Hippocampal formation (tissue), 2 donors: Measurements from ENCODE around the gene ARMC10.
A peak's percentile ranks its signal among the peaks of the same experiment; 100 is the strongest.
"Not testable (repeated sequence)": the region's sequence is repeated elsewhere in the genome, so short reads cannot be mapped to it uniquely, and the experiment has no call there.

Source experiments
- DNase-seq, 2 donors: peaks; one replicate each; lab custom pipeline; 2025; lab: John Stamatoyannopoulos, UW

The ARMC10 gene

DNA sequence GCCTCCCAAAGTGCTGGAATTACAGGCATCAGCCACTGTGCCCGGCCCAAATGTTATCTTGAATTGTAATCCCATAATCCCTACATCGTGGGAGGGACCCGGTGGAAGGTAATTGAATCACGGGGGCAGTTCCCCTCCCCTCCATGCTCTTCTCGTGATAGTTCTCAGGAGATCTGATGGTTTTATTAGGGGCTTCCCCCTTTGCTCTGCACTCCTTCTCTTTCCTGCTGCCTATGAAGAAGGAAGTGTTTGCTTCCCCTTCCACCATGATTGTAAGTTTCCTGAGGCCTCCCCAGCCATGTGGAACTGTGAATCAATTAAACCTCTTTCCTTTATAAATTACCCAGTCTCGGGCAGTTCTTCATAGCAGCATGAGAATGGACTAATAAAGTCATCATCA is 3.3 kb downstream of the ARMC10 start:
- DNase-seq, result not testable (repeated sequence)

- DNase-seq, result no peak
Observed at GRCh38 chr7:103079836-103080235, 4.9 kb downstream of the ARMC10 start.

- no peak for DNase-seq
Observed at GRCh38 chr7:103080923-103081322, 6.0 kb downstream of the ARMC10 start.

- no peak for DNase-seq
Observed at GRCh38 chr7:103082497-103082896, 7.6 kb downstream of the ARMC10 start.

DNA sequence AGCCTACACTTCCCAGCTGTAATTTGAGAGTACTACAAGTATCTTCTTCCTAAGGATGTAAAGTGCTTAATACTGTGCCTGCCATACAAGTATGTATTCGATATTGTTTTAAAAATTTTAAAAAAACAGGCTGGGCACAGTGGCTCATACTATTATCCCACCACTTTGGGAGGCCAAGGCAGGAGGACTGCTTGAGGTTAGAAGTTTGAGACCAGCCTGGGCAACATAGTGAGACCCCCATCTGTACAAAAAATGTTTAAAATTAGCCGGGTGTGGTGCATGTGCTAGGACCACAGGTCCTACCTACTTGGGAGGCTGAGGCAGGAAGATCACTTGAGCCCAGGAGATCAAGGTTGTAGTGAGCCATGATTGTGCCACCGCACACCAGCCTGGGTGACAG is 8.3 kb downstream of the ARMC10 start:
- no peak for DNase-seq

GRCh38 chr7:103092321-103092720 is 17.4 kb downstream of the ARMC10 start:
- DNase-seq, result not testable (repeated sequence)

DNA sequence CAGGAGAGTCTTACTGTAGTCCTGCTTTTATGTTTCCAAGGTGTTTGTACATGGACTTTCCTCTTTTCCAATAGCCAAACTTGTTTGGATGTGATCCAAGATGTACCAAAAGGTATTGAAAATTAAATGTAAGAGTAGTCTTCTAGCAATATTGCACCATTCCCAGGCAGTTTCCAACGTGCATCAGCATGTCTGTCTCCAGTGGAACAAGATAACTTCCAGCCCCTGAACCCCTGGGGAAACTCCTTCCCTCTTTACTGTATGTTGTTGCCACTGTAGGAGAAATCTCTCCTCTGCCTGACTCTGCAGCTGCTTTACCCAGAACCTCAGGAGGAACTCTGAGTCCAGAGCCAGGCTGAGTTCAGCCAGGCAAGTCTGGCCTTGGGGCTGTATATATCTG is 18.5 kb downstream of the ARMC10 start:
- DNase-seq, result no peak

GRCh38 chr7:103094102-103094501 is 19.2 kb downstream of the ARMC10 start:
- peak in 1 of 2 donors; percentile 58 for DNase-seq

DNA sequence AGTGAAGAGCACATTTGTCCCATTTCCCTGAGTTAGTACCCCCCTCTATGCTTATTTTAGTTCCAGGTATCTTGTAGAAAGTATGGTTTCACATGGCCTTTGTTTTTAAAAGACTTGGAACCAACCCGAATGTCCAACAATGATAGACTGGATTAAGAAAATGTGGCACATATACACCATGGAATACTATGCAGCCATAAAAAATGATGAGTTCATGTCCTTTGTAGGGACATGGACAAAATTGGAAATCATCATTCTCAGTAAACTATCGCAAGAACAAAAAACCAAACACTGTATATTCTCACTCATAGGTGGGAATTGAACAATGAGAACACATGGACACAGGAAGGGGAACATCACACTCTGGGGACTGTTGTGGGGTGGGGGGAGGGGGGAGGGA is 20.6 kb downstream of the ARMC10 start:
- DNase-seq, result not testable (repeated sequence)

DNA sequence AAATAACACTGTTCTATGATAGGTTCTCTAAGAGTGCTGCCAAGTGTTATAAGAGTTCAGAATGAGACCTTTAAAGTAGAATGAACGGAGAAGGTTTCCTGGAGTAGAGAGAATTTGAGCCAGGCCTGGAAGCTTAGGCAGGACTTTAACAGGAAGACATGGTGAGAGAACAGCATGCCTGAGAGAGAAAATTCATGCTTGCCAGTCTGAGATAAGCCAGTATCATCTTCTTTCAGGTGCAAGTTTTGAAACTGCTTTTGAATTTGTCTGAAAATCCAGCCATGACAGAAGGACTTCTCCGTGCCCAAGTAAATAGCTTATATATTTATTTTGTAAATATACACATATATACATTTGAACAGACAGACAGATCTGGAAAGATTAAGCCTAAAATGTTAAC is 22.1 kb downstream of the ARMC10 start:
- DNase-seq, result no peak

GRCh38 chr7:103100348-103100747 is 25.4 kb downstream of the ARMC10 start:
- DNase-seq, result no peak

DNA sequence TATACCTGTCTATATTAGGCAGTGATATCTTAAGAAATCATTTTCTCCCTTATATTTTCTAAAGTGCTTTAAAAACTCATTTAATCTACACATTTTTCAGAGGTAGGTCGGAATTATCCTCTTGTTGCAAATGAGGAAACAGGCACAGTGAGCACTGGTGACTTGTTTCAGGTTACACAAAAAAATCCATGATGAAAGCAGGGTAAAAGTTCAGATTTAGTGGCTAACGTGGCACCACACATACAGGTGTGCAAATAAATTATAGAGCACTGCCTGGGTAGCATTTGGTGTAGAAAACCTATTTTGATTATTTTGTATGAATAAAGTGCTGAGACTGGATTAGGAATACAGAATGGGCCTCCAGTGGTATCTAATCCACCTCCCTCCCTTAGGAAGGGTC is 26.6 kb downstream of the ARMC10 start:
- DNase-seq, result no peak

DNA sequence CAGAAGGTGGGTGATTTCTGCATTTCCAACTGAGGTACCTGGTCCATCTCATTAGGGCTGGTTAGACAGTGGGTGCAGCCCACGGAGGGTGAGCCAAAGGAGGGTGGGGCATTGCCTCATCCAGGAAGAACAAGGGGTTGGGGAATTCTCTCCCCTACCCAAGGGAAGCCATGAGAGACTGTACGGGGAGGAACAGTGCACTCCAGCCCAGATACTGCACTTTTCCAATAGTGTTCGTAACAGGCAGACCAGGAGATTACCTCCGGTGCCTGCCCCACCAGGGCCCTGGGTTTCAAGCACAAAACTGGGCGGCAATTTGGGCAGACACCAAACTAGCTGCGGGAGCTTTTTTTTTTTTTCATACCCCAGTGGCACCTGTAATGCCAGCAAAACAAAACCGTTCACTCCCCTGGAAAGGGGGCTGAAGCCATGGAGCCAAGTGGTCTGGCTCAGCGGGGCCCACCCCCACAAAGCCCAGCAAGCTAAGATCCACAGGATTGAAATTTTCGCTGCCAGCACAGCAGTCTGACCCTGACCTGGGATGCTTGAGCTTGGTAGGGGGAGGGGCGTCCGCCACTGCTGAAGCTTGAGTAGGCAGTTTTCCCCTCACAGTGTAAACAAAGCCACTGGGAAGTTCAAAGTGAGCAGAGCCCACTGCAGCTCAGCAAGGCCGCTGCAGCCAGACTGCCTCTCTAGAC is 31.2 kb downstream of the ARMC10 start:
- DNase-seq, result no peak

- DNase-seq, result not testable (repeated sequence)
Observed at GRCh38 chr7:103106703-103107070, 31.7 kb downstream of the ARMC10 start.

DNA sequence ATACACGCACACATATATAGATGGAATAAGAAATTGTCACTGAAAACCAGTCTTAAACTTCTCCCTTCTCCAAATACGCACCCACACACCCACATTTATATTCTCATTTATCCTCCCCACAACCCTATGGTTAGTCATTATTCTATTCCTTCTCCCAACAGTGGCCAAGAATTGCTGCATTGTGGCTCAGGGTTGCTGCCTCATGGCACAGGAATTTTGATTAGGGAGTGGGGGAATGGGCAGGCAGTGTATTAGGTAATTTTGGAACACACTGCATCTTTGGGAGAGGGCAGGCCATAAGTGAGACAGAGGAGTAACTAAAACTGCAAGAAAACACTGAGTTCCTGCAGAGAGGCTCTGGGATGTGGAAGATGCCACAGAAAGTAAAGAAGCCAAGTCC is 38.2 kb downstream of the ARMC10 start:
- no peak for DNase-seq

DNA sequence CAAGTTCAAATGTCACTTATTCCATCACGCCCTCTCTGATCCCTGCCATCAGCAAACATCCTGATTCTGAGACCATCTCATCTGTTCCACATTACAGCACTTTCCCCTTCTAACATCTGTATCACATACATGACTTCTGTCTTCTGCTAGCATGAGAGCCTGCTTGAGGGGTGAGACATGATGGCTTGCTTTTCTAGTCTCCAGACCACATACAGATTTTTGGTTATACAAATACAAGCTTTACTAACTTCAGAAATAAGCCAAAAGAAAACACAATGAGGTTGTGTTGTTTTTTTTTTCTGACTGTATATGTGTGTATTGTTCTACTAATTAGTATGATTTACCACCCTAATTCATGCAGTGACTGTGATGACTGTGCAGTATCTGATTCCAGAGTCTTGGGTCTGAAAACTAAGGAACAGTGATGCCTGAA is 39.7 kb downstream of the ARMC10 start:
- peak in 1 of 2 donors; percentile 56 for DNase-seq

DNA sequence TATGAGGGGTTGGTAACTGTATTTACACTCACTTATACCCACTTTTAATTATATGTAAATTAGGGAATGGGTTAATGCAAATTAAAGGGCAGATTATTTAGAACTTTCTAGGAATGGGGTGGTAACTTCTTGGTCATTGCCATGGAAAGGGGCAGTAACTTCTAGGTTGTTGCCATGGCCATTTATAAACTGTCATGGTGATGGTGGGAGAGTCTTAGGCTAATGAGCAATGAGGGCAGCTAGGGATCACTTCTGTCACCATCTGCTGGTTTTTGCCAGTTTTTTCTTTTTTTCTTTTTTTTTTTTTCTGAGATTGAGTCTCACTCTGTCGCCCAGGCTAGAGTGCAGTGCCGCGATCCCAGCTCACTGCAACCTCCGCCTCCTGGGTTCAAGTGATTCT is 40.8 kb downstream of the ARMC10 start:
- no peak for DNase-seq

- no peak for DNase-seq
Observed at GRCh38 chr7:103116511-103116910, 41.6 kb downstream of the ARMC10 start.

DNA sequence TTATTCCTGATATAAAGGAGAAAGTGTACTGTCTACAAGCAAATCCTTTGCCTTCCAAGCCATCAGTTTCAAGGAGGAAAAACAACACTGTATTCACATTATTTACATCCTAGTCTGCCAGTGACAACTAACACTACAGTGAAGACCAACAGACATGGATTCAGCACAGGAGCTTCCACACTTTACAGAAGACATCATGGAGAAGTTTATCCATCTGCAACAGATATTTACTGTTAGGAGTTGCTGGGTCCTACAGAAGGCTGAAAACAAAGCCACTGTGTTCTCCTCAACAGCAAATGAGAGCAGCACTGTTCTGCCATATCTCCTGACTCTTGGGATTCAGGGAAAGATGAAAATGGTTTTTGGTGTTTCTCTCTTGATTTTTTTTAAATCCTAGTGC is 42.1 kb downstream of the ARMC10 start:
- DNase-seq, result peak; percentile 29 to 82

GRCh38 chr7:103117465-103117864 is 42.5 kb downstream of the ARMC10 start:
- no peak for DNase-seq

- no peak for DNase-seq
Observed at GRCh38 chr7:103119791-103120291, 44.9 kb downstream of the ARMC10 start.

DNA sequence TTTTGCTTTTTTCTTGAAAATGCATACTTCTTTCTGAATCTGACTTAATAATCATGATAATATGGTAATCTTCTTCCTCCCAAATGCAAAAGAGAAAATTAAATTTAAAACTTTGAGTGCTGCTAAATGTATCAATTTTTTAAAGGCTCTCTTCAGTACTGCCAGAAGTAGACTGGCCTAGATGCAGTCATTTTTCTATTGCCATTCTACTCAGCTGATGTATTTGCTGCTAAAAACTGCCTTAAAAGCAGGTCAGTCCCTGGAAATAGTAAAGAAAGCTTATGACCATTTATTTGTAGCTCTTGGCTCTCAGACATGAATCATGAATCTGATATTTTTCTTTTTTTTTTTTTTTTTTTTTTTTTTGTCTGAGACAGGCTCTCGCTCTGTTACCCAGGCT is 45.4 kb downstream of the ARMC10 start:
- DNase-seq, result no peak

GRCh38 chr7:103121641-103122040 is 46.7 kb downstream of the ARMC10 start:
- DNase-seq, result no peak

GRCh38 chr7:103123529-103123928 is 48.6 kb downstream of the ARMC10 start:
- DNase-seq, result no peak
